Measurements from ENCODE around the gene WNT2B. TPM values are rescaled to one million over a fixed set of nuclear protein-coding genes. Genes with fewer than 3 reads are reported as not detected.

Gene WNT2B
- total RNA-seq, 1 experiment from 2014 or later, result 14.7 TPM

Other genes starting within 250 kb of the WNT2B start
- 13.0 and 15.9 TPM in 2 replicates for gene CTTNBP2NL, start 112.8 kb upstream of the WNT2B start, total RNA-seq (2014; rRNA removed; shearing (Covaris generic))
- 15.0 and 28.4 TPM in 2 replicates for gene ST7L, start 110.2 kb downstream of the WNT2B start, total RNA-seq (2014; rRNA removed; shearing (Covaris generic))
- gene CAPZA1, start 110.9 kb downstream of the WNT2B start, total RNA-seq (2014; rRNA removed; shearing (Covaris generic)), result 198 and 301 TPM in 2 replicates
- gene MOV10, start 165.7 kb downstream of the WNT2B start, total RNA-seq (2014; rRNA removed; shearing (Covaris generic)), result 47.4 and 57.0 TPM in 2 replicates
- gene RHOC, start 198.2 kb downstream of the WNT2B start, total RNA-seq (2014; rRNA removed; shearing (Covaris generic)), result 555 and 570 TPM in 2 replicates
- gene PPM1J, start 206.4 kb downstream of the WNT2B start, total RNA-seq (2014; rRNA removed; shearing (Covaris generic)), result not detected in 2 replicates

All from SJSA1 (cell line).